ENCODE results near the gene CDH18.

Gene CDH18

GRCh38 chr5:19584131-19584530 is 403.9 kb downstream of the CDH18 start:
- no peak for TF ChIP-seq CTCF (conservative IDR thresholded peaks at IDR 0.05; ENCODE audit: low read depth, low read length)
- no peak overlapping the region for H3K4me3 ChIP-seq (ENCODE audit: low read length)
- no peak for DNase-seq (ENCODE audit: low read depth)

- no peak overlapping the region for H3K4me3 ChIP-seq (ENCODE audit: low read length)
- no peak for DNase-seq (ENCODE audit: low read depth)
- TF ChIP-seq CTCF (conservative IDR thresholded peaks at IDR 0.05; ENCODE audit: low read depth, low read length) = no peak
Observed at GRCh38 chr5:19577882-19578281, 410.1 kb downstream of the CDH18 start.

- TF ChIP-seq CTCF (conservative IDR thresholded peaks at IDR 0.05; ENCODE audit: low read depth, low read length) = no peak
- H3K4me3 ChIP-seq (ENCODE audit: low read length) = no peak overlapping the region
- no peak for DNase-seq (ENCODE audit: low read depth)
Observed at GRCh38 chr5:19568004-19568403, 420.0 kb downstream of the CDH18 start.

GRCh38 chr5:19565466-19565865 is 422.5 kb downstream of the CDH18 start:
- DNase-seq (ENCODE audit: low read depth) = no peak
- H3K4me3 ChIP-seq (ENCODE audit: low read length) = no peak overlapping the region
- no peak for TF ChIP-seq CTCF (conservative IDR thresholded peaks at IDR 0.05; ENCODE audit: low read depth, low read length)

GRCh38 chr5:19564036-19564435 is 424.0 kb downstream of the CDH18 start:
- no peak for TF ChIP-seq CTCF (conservative IDR thresholded peaks at IDR 0.05; ENCODE audit: low read depth, low read length)
- H3K4me3 ChIP-seq (ENCODE audit: low read length) = no peak overlapping the region
- DNase-seq (ENCODE audit: low read depth) = no peak

- H3K4me3 ChIP-seq (ENCODE audit: low read length) = no peak overlapping the region
- no peak for TF ChIP-seq CTCF (conservative IDR thresholded peaks at IDR 0.05; ENCODE audit: low read depth, low read length)
- DNase-seq (ENCODE audit: low read depth) = no peak
Observed at GRCh38 chr5:19555876-19556275, 432.1 kb downstream of the CDH18 start.

GRCh38 chr5:19555436-19555835 is 432.6 kb downstream of the CDH18 start:
- DNase-seq (ENCODE audit: low read depth) = no peak
- H3K4me3 ChIP-seq (ENCODE audit: low read length) = no peak overlapping the region
- no peak for TF ChIP-seq CTCF (conservative IDR thresholded peaks at IDR 0.05; ENCODE audit: low read depth, low read length)
